PC-3 (cell line): ENCODE results near the gene UBAP1.

ENCODE experiments used
- EZH2 ChIP-seq: fragments of 300-600 bp; sonication (generic); IDR thresholded peaks from one replicate; pipeline ENCODE4 v1.6.1; 2017; ENCODE audit warnings: antibody characterized with exemption, mild to moderate bottlenecking, low read length; ENCODE audit not compliant: unreplicated experiment
- EZH2phosphoT487 ChIP-seq: fragments of 300-600 bp; sonication (generic); IDR thresholded peaks from 2 replicates; pipeline ENCODE4 v1.6.1; 2018; ENCODE audit warnings: mild to moderate bottlenecking, antibody characterized with exemption, low read length, borderline replicate concordance
- TF ChIP-seq, protein P1 (sequence below): fragments of 300-600 bp; sonication (generic); conservative IDR thresholded peaks from 2 replicates; pipeline ENCODE4 v1.5.1; 2017; ENCODE audit warnings: antibody characterized with exemption, low read depth, mild to moderate bottlenecking, low read length

GRCh38 chr9:34203992-34204635 is 25.3 kb downstream of the UBAP1 start:
- TF ChIP-seq, protein P1, sequence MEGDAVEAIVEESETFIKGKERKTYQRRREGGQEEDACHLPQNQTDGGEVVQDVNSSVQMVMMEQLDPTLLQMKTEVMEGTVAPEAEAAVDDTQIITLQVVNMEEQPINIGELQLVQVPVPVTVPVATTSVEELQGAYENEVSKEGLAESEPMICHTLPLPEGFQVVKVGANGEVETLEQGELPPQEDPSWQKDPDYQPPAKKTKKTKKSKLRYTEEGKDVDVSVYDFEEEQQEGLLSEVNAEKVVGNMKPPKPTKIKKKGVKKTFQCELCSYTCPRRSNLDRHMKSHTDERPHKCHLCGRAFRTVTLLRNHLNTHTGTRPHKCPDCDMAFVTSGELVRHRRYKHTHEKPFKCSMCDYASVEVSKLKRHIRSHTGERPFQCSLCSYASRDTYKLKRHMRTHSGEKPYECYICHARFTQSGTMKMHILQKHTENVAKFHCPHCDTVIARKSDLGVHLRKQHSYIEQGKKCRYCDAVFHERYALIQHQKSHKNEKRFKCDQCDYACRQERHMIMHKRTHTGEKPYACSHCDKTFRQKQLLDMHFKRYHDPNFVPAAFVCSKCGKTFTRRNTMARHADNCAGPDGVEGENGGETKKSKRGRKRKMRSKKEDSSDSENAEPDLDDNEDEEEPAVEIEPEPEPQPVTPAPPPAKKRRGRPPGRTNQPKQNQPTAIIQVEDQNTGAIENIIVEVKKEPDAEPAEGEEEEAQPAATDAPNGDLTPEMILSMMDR, result no peak
- TF ChIP-seq EZH2 (no peak), EZH2phosphoT487 (no peak)
